Ramos (cell line): ENCODE data around the gene MPO.

Source experiments
- in situ Hi-C: fragments of 300-500 bp; cut with MboI; formaldehyde crosslinking; loops from one replicate; pipeline ENCODE4 v1.14.3; 2022; ENCODE audit warnings: low sequenced_read_pairs; ENCODE audit not compliant: unreplicated experiment

MPO gene

GRCh38 chr17:58320570-58321323 is 40.0 kb upstream of the MPO start:
- in situ Hi-C loops: no loop called here

GRCh38 chr17:58320163-58320558 is 39.4 kb upstream of the MPO start:
- in situ Hi-C loops: no loop called here

GRCh38 chr17:58319173-58320162 is 38.7 kb upstream of the MPO start:
- in situ Hi-C loops: loop anchor here (5.0 kb wide), 1 partner anchor 128 kb away; no protein-coding TSS in a partner anchor

- in situ Hi-C loops: loop anchor here (5.0 kb wide), 1 partner anchor 129 kb away; no protein-coding TSS in a partner anchor
Measured at GRCh38 chr17:58318627-58319172, 38.0 kb upstream of the MPO start.

- in situ Hi-C loops: loop anchor here (5.0 kb wide), 1 partner anchor 129 kb away; no protein-coding TSS in a partner anchor
Measured at GRCh38 chr17:58318065-58318481, 37.3 kb upstream of the MPO start.

- in situ Hi-C loops: loop anchor here (5.0 kb wide), 1 partner anchor 130 kb away; no protein-coding TSS in a partner anchor
Measured at GRCh38 chr17:58317421-58318064, 36.8 kb upstream of the MPO start.

DNA sequence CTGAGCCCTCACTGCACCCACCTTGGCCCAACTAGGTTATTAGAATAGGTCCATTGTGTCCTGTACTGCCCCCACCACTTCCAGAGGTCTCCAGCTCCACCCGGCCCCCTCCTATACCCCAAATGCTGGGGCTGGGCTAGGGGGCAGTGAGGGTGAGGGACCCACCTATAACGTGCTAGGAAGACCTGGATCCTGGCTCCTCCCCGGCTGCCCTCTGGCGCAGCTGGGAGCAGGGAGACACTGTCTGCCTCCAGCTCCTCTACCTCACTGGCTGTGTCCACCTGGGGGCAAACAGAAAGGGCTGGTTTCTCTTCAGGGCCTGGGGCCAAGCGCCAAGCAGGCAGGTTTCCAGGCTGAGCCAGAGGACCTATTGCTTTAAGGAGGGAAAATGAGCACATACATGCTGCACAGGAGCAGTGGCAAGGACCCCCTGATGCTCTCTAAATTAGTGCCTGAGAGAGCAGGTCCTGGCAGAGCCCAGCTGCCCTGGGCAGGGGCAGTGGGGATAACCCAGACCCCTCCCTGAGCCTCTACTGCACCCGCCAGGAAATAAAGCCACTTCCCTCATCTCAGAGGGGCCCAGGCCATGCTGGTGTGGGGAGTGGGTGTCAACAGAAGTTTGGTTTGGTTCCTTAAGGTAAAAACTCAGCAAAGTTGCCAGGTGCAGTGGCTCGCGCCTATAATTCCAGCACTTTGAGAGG is 35.7 kb upstream of the MPO start:
- in situ Hi-C loops: loop anchor here (5.0 kb wide), 1 partner anchor 131 kb away; no protein-coding TSS in a partner anchor

DNA sequence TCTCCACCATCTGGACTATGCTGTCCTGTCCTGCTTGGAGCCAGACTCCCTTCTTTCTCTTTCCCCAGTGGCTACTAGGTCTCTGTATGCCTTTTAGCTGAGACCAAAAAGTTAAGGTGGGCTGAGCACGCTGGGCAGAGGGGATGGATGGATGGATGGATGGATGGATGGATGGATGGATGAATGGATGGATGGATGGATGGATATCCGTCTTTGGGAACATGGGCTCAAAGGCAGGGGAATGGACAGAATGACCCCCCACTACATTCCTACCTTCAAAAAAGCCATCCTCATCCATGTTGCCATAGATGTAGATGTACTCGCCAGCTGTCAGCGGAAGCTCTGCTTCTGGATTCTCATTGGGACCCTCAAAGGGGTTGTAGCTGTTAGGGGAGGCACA is 35.0 kb upstream of the MPO start:
- in situ Hi-C loops: loop anchor here (5.0 kb wide), 1 partner anchor 132 kb away; no protein-coding TSS in a partner anchor

DNA sequence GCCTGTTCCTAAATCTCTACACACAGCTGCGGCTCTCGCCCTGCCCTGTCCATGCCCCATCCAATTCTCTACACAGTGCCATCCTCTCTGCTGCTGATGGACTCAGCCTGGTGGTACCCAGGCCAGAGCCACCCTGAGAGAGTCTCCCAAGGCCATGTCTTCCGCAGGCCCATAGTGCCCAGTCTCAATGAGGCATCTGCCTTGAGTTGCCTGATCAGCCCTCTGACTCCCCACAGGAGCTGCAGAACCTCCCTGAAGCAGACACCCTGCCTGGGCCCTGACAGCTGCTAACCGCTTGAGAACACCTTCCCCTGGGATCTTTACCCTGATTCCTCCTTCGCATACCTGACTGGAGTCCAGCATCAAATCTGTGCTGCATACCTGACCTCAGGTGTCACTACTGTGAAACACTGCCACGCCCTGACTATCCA is 34.6 kb upstream of the MPO start:
- in situ Hi-C loops: loop anchor here (5.0 kb wide), 1 partner anchor 132 kb away; no protein-coding TSS in a partner anchor

DNA sequence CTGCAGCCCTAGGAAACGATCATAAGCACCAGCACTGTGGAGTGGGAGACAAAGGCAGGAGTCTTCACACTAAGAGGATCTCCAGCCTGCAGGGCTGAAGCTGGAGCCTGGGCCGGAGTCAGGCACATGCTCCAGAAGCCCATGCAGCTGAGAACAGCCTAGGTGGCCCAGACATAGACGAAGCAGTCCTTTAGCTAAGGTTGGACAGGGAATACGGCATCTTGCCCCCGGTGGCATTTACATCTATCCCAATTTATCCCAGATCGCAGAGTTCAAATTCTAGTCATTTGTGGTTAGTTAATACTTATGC is 33.9 kb upstream of the MPO start:
- in situ Hi-C loops: loop anchor here (5.0 kb wide), 1 partner anchor 133 kb away; no protein-coding TSS in a partner anchor

GRCh38 chr17:58313815-58314705 is 33.3 kb upstream of the MPO start:
- in situ Hi-C loops: no loop called here

- in situ Hi-C loops: no loop called here
Measured at GRCh38 chr17:58312829-58313228, 32.1 kb upstream of the MPO start.

- in situ Hi-C loops: no loop called here
Measured at GRCh38 chr17:58312021-58312630, 31.4 kb upstream of the MPO start.

DNA sequence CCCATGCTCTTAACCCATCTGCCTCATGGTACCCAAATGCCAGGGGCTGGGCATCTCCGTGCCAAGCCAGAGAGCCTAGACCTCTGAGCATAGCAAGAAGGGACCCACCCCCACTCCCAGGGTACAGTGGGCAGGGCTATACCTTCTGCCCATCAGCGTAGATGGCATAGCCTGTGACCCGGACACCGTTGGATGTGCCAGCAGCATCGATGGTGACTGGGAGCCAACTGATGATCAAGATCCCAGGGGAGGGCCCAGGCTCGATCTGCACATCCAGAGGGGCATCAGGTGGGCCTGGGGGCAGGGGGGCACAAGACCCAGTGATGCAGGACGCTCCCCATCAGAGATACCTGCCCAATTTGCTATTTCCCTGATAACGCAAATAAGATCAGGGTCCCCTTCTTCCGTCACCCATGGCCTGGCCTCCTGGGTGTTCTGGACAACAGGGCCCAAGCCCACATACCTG is 30.7 kb upstream of the MPO start:
- in situ Hi-C loops: no loop called here

- in situ Hi-C loops: no loop called here
Measured at GRCh38 chr17:58310511-58311428, 30.0 kb upstream of the MPO start.

- in situ Hi-C loops: no loop called here
Measured at GRCh38 chr17:58309918-58310259, 29.2 kb upstream of the MPO start.
